ENCODE results near the gene PC. TPM values are rescaled to one million over a fixed set of nuclear protein-coding genes. Genes with fewer than 3 reads are reported as not detected.

The PC gene
- polyA plus RNA-seq, 1 donor: 18.6 TPM

- no peak for DNase-seq (ENCODE audit: low read depth)
Measured at GRCh38 chr11:66864924-66865697, 93.1 kb downstream of the PC start.

- no peak for DNase-seq (ENCODE audit: low read depth)
Measured at GRCh38 chr11:66864172-66864901, 93.8 kb downstream of the PC start.

- DNase-seq (ENCODE audit: low read depth): no peak
Measured at GRCh38 chr11:66863428-66864125, 94.6 kb downstream of the PC start.

GRCh38 chr11:66862559-66863037 is 95.6 kb downstream of the PC start:
- no peak for DNase-seq (ENCODE audit: low read depth)

- no peak for DNase-seq (ENCODE audit: low read depth)
Measured at GRCh38 chr11:66861774-66862558, 96.2 kb downstream of the PC start.

- no peak for DNase-seq (ENCODE audit: low read depth)
Measured at GRCh38 chr11:66861038-66861773, 97.0 kb downstream of the PC start.

- DNase-seq (ENCODE audit: low read depth): no peak
Measured at GRCh38 chr11:66860449-66860831, 97.7 kb downstream of the PC start.

- no peak for DNase-seq (ENCODE audit: low read depth)
Measured at GRCh38 chr11:66859686-66860448, 98.3 kb downstream of the PC start.

GRCh38 chr11:66858939-66859685 is 99.1 kb downstream of the PC start:
- DNase-seq (ENCODE audit: low read depth): no peak

GRCh38 chr11:66858186-66858938 is 99.8 kb downstream of the PC start:
- no peak for DNase-seq (ENCODE audit: low read depth)

- no peak for DNase-seq (ENCODE audit: low read depth)
Measured at GRCh38 chr11:66857927-66858185, 100.3 kb downstream of the PC start.

GRCh38 chr11:66857234-66857926 is 100.8 kb downstream of the PC start:
- DNase-seq (ENCODE audit: low read depth): no peak

- no peak for DNase-seq (ENCODE audit: low read depth)
Measured at GRCh38 chr11:66856496-66857233, 101.5 kb downstream of the PC start, which contains the start of gene LRFN4. LRFN4 (plus strand) TSS chr11:66857064; CDS start chr11:66857745, 681 bp downstream.

GRCh38 chr11:66855574-66856495 is 102.3 kb downstream of the PC start:
- peak; percentile 61 for DNase-seq (ENCODE audit: low read depth)

GRCh38 chr11:66854729-66855211 is 103.4 kb downstream of the PC start:
- DNase-seq (ENCODE audit: low read depth): no peak

GRCh38 chr11:66854231-66854661 is 103.9 kb downstream of the PC start:
- no peak for DNase-seq (ENCODE audit: low read depth)

Data from forelimb muscle (tissue), 1 donor.